SU-DHL-6 (cell line): ENCODE data around the gene TOE1.

Experiments
- H2AFZ ChIP-seq: fragments of 200-600 bp; sonication (generic); 2 replicates; pipeline ENCODE4 v1.6.1; 2014; ENCODE audit warnings: low read depth, mild to moderate bottlenecking, moderate library complexity, mixed read lengths, antibody characterized with exemption, low read length; ENCODE audit not compliant: severe bottlenecking
- H3F3A ChIP-seq: fragments of 200-600 bp; shearing (Covaris generic); 2 replicates; pipeline ENCODE4 v1.6.0; 2016; ENCODE audit warnings: antibody characterized with exemption, mild to moderate bottlenecking; ENCODE audit not compliant: insufficient read depth
- H3K27ac ChIP-seq: fragments of 200-600 bp; sonication (generic); 2 replicates; pipeline ENCODE4 v1.5.1; 2016; ENCODE audit warnings: low read depth, mild to moderate bottlenecking, low read length, moderate library complexity, mixed read lengths
- H3K27me3 ChIP-seq: fragments of 200-600 bp; sonication (generic), shearing (Covaris generic); 2 replicates; pipeline ENCODE4 v1.6.0; 2014; ENCODE audit warnings: mild to moderate bottlenecking, low read length
- H3K36me3 ChIP-seq: fragments of 200-600 bp; sonication (generic); 2 replicates; pipeline ENCODE4 v1.6.1; 2014; ENCODE audit warnings: mild to moderate bottlenecking, low read length, mixed read lengths
- H3K4me2 ChIP-seq: fragments of 300-600, 200-600 bp; shearing (Covaris generic), sonication (generic); 2 replicates; pipeline ENCODE4 v1.6.0; 2014; ENCODE audit warnings: low read length, low read depth, mild to moderate bottlenecking; ENCODE audit not compliant: poor library complexity, severe bottlenecking
- H3K4me3 ChIP-seq: fragments of 200-600 bp; sonication (generic); 2 replicates; pipeline ENCODE4 v1.5.1; 2014; ENCODE audit warnings: antibody characterized with exemption, low read length, mild to moderate bottlenecking, mixed read lengths; ENCODE audit not compliant: insufficient read depth, poor library complexity, severe bottlenecking
- H3K79me2 ChIP-seq: fragments of 200-600 bp; sonication (generic); 2 replicates; pipeline ENCODE4 v1.6.1; 2014; ENCODE audit warnings: mild to moderate bottlenecking, low read length, moderate library complexity; ENCODE audit not compliant: insufficient read depth
- H3K9ac ChIP-seq: fragments of 200-600 bp; sonication (generic); 2 replicates; pipeline ENCODE4 v1.7.0; 2014; ENCODE audit warnings: mild to moderate bottlenecking, low read length
- H3K9me2 ChIP-seq: fragments of 200-600 bp; sonication (generic); replicated peaks from 2 replicates; pipeline ENCODE4 v1.6.1; 2014; ENCODE audit warnings: low read length; ENCODE audit not compliant: insufficient read depth
- H3K9me3 ChIP-seq: fragments of 200-600 bp; sonication (generic); 2 replicates; pipeline ENCODE4 v1.6.1; 2014; ENCODE audit warnings: low read length, mixed read lengths; ENCODE audit not compliant: insufficient read depth
- H4K20me1 ChIP-seq: fragments of 200-600 bp; sonication (generic); 2 replicates; pipeline ENCODE4 v1.6.1; 2014; ENCODE audit warnings: low read depth, mild to moderate bottlenecking, antibody characterized with exemption, low read length, moderate library complexity, mixed read lengths
- EZH2phosphoT487 ChIP-seq: fragments of 200-600 bp; sonication (generic), shearing (Covaris generic); conservative IDR thresholded peaks from 2 replicates; pipeline ENCODE4 v1.6.1; 2018; ENCODE audit warnings: mild to moderate bottlenecking, antibody characterized with exemption, low read length, moderate library complexity, mixed read lengths
- TF ChIP-seq, protein P1 (sequence below): fragments of 200-600 bp; sonication (generic); IDR thresholded peaks from one replicate; pipeline ENCODE4 v1.5.1; 2017; ENCODE audit warnings: antibody characterized with exemption, mild to moderate bottlenecking, low read length, moderate library complexity; ENCODE audit not compliant: insufficient read depth, poor library complexity, severe bottlenecking

Gene TOE1

DNA sequence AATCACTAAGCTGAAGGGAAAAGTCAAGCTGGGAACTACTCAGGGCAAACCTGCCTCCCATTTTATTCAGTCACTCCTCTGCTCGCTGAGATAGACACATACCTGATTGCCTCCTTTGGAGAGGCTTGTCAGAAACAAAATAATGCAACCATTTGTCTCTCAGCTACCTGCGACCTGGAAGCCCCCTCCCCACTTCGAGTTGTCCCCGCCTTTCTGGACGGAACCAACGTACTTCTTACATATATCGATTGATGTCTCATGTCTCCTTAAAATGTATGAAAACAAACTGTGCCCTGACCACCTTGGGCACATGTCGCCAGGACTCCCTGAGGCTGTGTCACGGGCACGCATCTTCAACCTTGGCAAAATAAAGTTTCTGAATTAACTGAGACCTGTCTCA is 34.7 kb upstream of the TOE1 start:
- Histone ChIP-seq H3K27ac (no peak overlapping the region), H2AFZ (no peak overlapping the region), H3K27me3 (no peaks in the 10 kb centered on the region), H3K4me3 (no peak overlapping the region), H3K36me3 (no peaks in the 10 kb centered on the region), H3K4me2 (peak overlapping the region; percentile 85), H4K20me1 (no peaks in the 10 kb centered on the region), H3F3A (peaks cover 27% of the 10 kb centered on the region), H3K79me2 (no peaks in the 10 kb centered on the region), H3K9me3 (no peaks in the 10 kb centered on the region), H3K9ac (no peak overlapping the region), H3K9me2 (no peaks in the 10 kb centered on the region)
- TF ChIP-seq EZH2phosphoT487 = no peak

DNA sequence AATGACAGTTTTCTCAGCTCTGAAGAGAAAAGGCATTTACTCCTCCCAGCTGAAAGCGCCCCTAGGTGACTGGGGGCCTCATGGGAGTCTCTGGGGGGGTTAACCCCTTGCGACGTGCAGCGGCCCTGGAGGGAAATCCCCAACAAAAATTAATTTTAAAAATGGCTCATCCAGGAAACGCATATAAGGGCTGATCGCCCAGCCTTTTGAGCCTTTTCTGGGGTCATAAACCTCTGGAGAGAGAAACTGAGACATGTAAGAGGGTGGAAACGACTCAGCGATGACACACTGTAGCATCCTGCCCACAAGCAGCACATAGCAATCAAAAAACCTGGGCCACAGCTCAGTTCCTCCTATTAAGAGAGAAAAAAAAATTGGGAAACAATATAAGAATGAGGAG is 33.7 kb upstream of the TOE1 start:
- Histone ChIP-seq H3K27ac (peak overlapping the region; percentile 45), H3K79me2 (no peaks in the 10 kb centered on the region), H2AFZ (peak overlapping the region; percentile 86), H3F3A (peaks cover 27% of the 10 kb centered on the region), H3K4me2 (peak overlapping the region; percentile 50), H3K9me2 (no peaks in the 10 kb centered on the region), H3K4me3 (no peak overlapping the region), H3K36me3 (no peaks in the 10 kb centered on the region), H3K9me3 (no peaks in the 10 kb centered on the region), H4K20me1 (no peaks in the 10 kb centered on the region), H3K9ac (peak overlapping the region; percentile 39), H3K27me3 (no peaks in the 10 kb centered on the region)
- TF ChIP-seq, protein P1, sequence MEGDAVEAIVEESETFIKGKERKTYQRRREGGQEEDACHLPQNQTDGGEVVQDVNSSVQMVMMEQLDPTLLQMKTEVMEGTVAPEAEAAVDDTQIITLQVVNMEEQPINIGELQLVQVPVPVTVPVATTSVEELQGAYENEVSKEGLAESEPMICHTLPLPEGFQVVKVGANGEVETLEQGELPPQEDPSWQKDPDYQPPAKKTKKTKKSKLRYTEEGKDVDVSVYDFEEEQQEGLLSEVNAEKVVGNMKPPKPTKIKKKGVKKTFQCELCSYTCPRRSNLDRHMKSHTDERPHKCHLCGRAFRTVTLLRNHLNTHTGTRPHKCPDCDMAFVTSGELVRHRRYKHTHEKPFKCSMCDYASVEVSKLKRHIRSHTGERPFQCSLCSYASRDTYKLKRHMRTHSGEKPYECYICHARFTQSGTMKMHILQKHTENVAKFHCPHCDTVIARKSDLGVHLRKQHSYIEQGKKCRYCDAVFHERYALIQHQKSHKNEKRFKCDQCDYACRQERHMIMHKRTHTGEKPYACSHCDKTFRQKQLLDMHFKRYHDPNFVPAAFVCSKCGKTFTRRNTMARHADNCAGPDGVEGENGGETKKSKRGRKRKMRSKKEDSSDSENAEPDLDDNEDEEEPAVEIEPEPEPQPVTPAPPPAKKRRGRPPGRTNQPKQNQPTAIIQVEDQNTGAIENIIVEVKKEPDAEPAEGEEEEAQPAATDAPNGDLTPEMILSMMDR = no peak
- no peak for TF ChIP-seq EZH2phosphoT487

DNA sequence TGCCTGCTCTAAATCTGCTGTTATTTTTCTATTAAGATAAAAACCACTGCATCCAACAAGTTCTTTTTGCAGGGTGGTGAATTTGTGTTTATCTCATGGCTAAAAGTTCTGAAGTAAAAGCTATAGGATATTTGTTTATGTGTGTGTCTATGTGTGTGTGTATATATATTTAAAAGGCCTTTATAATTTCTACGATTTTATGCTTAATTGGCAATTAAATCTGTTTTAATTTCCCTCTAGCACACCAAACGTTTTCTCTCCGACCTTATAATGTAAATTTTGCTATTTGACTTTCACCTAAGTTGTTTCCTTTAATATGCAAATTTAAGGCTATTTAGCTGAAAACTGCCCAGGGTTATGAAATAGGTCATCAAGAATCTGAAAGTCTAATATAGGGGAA is 33.1 kb upstream of the TOE1 start:
- H3K27ac ChIP-seq = peak overlapping the region; percentile 45
- no peak overlapping the region for H3K4me3 ChIP-seq
- H3K4me2 ChIP-seq = peak overlapping the region; percentile 50

DNA sequence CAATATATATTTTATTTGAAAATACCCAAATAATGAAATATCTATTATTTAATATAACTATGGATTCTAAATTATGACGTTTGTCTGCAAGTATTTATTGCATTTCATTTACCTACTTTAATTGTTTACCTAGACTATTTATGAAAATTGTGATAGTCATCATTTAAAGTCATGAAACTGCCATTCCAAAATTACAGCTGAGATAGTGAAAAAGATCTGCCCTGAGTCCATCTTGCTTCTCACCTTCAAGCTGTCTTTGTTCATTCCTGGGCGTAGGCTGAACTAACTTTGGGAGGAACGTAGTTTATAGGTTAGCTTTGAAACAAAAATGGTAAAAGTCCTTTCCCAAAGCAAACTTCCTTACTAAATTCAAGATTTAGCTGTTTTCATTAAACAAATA is 25.7 kb upstream of the TOE1 start:
- Histone ChIP-seq H3K79me2 (no peaks in the 10 kb centered on the region), H3K9me3 (no peaks in the 10 kb centered on the region), H3K4me3 (no peak overlapping the region), H3F3A (no peaks in the 10 kb centered on the region), H3K36me3 (no peaks in the 10 kb centered on the region), H3K27me3 (no peaks in the 10 kb centered on the region), H3K4me2 (no peak overlapping the region), H4K20me1 (no peaks in the 10 kb centered on the region), H3K9me2 (no peaks in the 10 kb centered on the region), H3K27ac (no peak overlapping the region), H2AFZ (no peak overlapping the region), H3K9ac (no peak overlapping the region)
- TF ChIP-seq EZH2phosphoT487 = no peak
- TF ChIP-seq, protein P1 = no peak

More for the DNA sequence above, 33.1 kb upstream of the TOE1 start:
- no peaks in the 10 kb centered on the region for H3K9me2 ChIP-seq
- TF ChIP-seq, protein P1 = no peak
- TF ChIP-seq EZH2phosphoT487 = no peak
- H2AFZ ChIP-seq = peak overlapping the region; percentile 86
- H3K36me3 ChIP-seq = no peaks in the 10 kb centered on the region
- peaks cover 25% of the 10 kb centered on the region for H3F3A ChIP-seq
- H3K9ac ChIP-seq = peak overlapping the region; percentile 39
- no peaks in the 10 kb centered on the region for H4K20me1 ChIP-seq
- no peaks in the 10 kb centered on the region for H3K79me2 ChIP-seq
- no peaks in the 10 kb centered on the region for H3K27me3 ChIP-seq
- no peaks in the 10 kb centered on the region for H3K9me3 ChIP-seq
